Measurements from ENCODE around the gene DMRTA2. TPM values are rescaled to one million over a fixed set of nuclear protein-coding genes. Genes with fewer than 3 reads are reported as not detected.

The DMRTA2 gene
- total and polyA plus RNA-seq, 2 of the 8 experiments (the other 6 are each of a cell fraction or from before 2014, with no cell fraction given), result not detected

GRCh38 chr1:50418600-50419109 lies 4.6 kb downstream of the DMRTA2 start:
- H2BK5ac ChIP-seq (ENCODE audit: low read depth, low read length), result no peak overlapping the region
- peaks cover 11 to 33% of the 10 kb centered on the region in 2 experiments for H4K20me1 ChIP-seq (replicated peaks in 1 of 2; ENCODE audit: control insufficient read depth in 1 of 2, insufficient read depth in 2 of 2, low read length in 2 of 2)
- H2AFZ ChIP-seq (ENCODE audit: low read length), result no peak overlapping the region
- H2AK5ac ChIP-seq (ENCODE audit: low read depth, low read length), result no peak overlapping the region
- peaks cover 0 to 13% (median 0%) of the 10 kb centered on the region in 4 experiments; a peak in 1 of 8 replicates for H3K36me3 ChIP-seq (ENCODE audit: control insufficient read depth in 2 of 4, insufficient read depth in 4 of 4, low read length in 3 of 4)
- peaks cover 15% of the 10 kb centered on the region for H3K23me2 ChIP-seq (ENCODE audit: low read depth, low read length)
- H3K18ac ChIP-seq (ENCODE audit: extremely low read depth, low read length), result peak overlapping the region; percentile 51; the same call in 1 of the 2 replicates
- H3K9me3 ChIP-seq (ENCODE audit: insufficient read depth in 2 of 2, low read depth in 1 of 2, low read length in 1 of 2), result peaks cover 0 to 3% of the 10 kb centered on the region in 2 experiments; a peak in 1 of 4 replicates
- H3K27ac ChIP-seq (ENCODE audit: low read depth, low read length), result no peak overlapping the region
- H2BK20ac ChIP-seq (ENCODE audit: low read length), result no peak overlapping the region
- no peak overlapping the region for H3K23ac ChIP-seq (ENCODE audit: insufficient read length)
- H4K5ac ChIP-seq (ENCODE audit: insufficient read length, low read depth, low read length), result no peak overlapping the region
- H3K4me1 ChIP-seq (replicated peaks in 1 of 4; ENCODE audit: control insufficient read depth in 3 of 4, insufficient read depth in 4 of 4, low read length in 3 of 4), result peaks cover 4 to 30% (median 21%) of the 10 kb centered on the region in 4 experiments; a peak in 6 of 7 replicates
- FAIRE-seq (no peak), DNase-seq (ENCODE audit: low read depth in 1 of 2, low spot score in 2 of 2) (peak in 1 of 2 experiments; percentile 72)
- POLR2A ChIA-PET (ENCODE audit: partially characterized antibody), result no interaction called here
- no peak overlapping the region for H3K9ac ChIP-seq (replicated peaks in 1 of 4; ENCODE audit: extremely low read depth in 1 of 4, low read depth in 3 of 4, low read length in 3 of 4)
- H3K27me3 ChIP-seq (replicated peaks in 1 of 4; ENCODE audit: control insufficient read depth in 3 of 4, extremely low read depth in 1 of 4, insufficient read depth in 3 of 4, low read length in 3 of 4), result peaks cover 98 to 100% (median 100%) of the 10 kb centered on the region in 4 experiments
- no peaks in the 10 kb centered on the region for H3K79me1 ChIP-seq (ENCODE audit: low read depth, low read length)
- no peak overlapping the region for H2BK15ac ChIP-seq (ENCODE audit: low read length)
- H4K91ac ChIP-seq (replicated peaks; ENCODE audit: insufficient read length, low read length), result no peak overlapping the region
- no peak overlapping the region for H2BK12ac ChIP-seq (ENCODE audit: low read depth, low read length)
- CTCF ChIA-PET (ENCODE audit: partially characterized antibody), result no interaction called here
- peak overlapping the region; percentile 57 for H4K8ac ChIP-seq (ENCODE audit: extremely low read depth, insufficient read depth, low read length)
- WGBS, 2 experiments (ENCODE audit: extremely low coverage in 1 of 2, insufficient coverage in 1 of 2, insufficient read length in 1 of 2, insufficient replicate concordance in 2 of 2, low coverage in 1 of 2, low lambda C conversion rate in 2 of 2, missing lambda C conversion rate in 1 of 2), result 1% methylated on average over 56 of the region's 64 CpGs; no CpG with 5 or more reads in 1 of the 2 experiments
- no peak overlapping the region for H3K4ac ChIP-seq (replicated peaks; ENCODE audit: insufficient read length, low read depth, low read length)
- H2BK120ac ChIP-seq (replicated peaks; ENCODE audit: low read depth, low read length), result no peak overlapping the region
- H3K4me2 ChIP-seq (ENCODE audit: insufficient read depth in 1 of 2, low read depth in 2 of 2, low read length in 2 of 2), result peak overlapping the region; percentile 42 to 70
- no peak overlapping the region for H3K14ac ChIP-seq (ENCODE audit: insufficient read length)
- no peaks in the 10 kb centered on the region for H3K79me2 ChIP-seq (ENCODE audit: control insufficient read depth in 1 of 2, insufficient read depth in 2 of 2, low read length in 2 of 2)
- H3K56ac ChIP-seq (replicated peaks; ENCODE audit: insufficient read length, low read depth, low read length), result no peak overlapping the region
- H3K4me3 ChIP-seq (ENCODE audit: extremely low read depth in 1 of 4, insufficient read depth in 2 of 4, low read depth in 3 of 4, low read length in 4 of 4), result peak overlapping the region; percentile 15 to 51 (median 36); a peak in 7 of 8 replicates
- TF ChIP-seq HDAC6 (IDR thresholded peaks at IDR 0.05; ENCODE audit: low read depth, low read length), result no peak
- peak; percentile 65; the same call in 1 of the 2 replicates for TF ChIP-seq GABPA (IDR thresholded peaks at IDR 0.05; ENCODE audit: borderline replicate concordance, insufficient read depth, low read length)
- no peak for TF ChIP-seq TBP (IDR thresholded peaks at IDR 0.05; ENCODE audit: low read depth, low read length)
- no peak for TF ChIP-seq CHD1 (IDR thresholded peaks at IDR 0.05; ENCODE audit: low read depth, low read length)
- peak; percentile 99; the same call in 1 of the 2 replicates for TF ChIP-seq SUZ12 (IDR thresholded peaks at IDR 0.05; ENCODE audit: low read length)
- no peak for TF ChIP-seq JUND (IDR thresholded peaks at IDR 0.05; ENCODE audit: low read length)
- TF ChIP-seq YY1 (IDR thresholded peaks at IDR 0.05; ENCODE audit: low read depth, low read length), result no peak
- TF ChIP-seq RBBP5 (IDR thresholded peaks at IDR 0.05; ENCODE audit: borderline replicate concordance, low read depth, low read length), result no peak
- TF ChIP-seq BRCA1 (IDR thresholded peaks at IDR 0.05; ENCODE audit: low read depth, low read length), result no peak
- TF ChIP-seq, protein P1, sequence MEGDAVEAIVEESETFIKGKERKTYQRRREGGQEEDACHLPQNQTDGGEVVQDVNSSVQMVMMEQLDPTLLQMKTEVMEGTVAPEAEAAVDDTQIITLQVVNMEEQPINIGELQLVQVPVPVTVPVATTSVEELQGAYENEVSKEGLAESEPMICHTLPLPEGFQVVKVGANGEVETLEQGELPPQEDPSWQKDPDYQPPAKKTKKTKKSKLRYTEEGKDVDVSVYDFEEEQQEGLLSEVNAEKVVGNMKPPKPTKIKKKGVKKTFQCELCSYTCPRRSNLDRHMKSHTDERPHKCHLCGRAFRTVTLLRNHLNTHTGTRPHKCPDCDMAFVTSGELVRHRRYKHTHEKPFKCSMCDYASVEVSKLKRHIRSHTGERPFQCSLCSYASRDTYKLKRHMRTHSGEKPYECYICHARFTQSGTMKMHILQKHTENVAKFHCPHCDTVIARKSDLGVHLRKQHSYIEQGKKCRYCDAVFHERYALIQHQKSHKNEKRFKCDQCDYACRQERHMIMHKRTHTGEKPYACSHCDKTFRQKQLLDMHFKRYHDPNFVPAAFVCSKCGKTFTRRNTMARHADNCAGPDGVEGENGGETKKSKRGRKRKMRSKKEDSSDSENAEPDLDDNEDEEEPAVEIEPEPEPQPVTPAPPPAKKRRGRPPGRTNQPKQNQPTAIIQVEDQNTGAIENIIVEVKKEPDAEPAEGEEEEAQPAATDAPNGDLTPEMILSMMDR (IDR thresholded peaks at IDR 0.05; ENCODE audit: control extremely low read depth in 1 of 3, insufficient read depth in 1 of 3, low read depth in 1 of 3, low read length in 3 of 3), result no peak
- TF ChIP-seq ASH2L (IDR thresholded peaks at IDR 0.05; ENCODE audit: low read length), result peak; percentile 34

Data from H1 (cell line).